H1 (cell line): Measurements from ENCODE around the gene CFAP97. TPM values are rescaled to one million over a fixed set of nuclear protein-coding genes. Genes with fewer than 3 reads are reported as not detected.

Experiments
- CTCF ChIA-PET: fragments of 300-600 bp; sonication (Branson Sonifier 250); formaldehyde crosslinking; loops from one replicate; lab custom pipeline; 2021; ENCODE audit not compliant: partially characterized antibody; lab: Charles Lee
- POLR2A ChIA-PET: fragments of 300-600 bp; sonication (Branson Sonifier 250); formaldehyde crosslinking; loops from one replicate; lab custom pipeline; 2021; ENCODE audit warnings: inconsistent platforms; ENCODE audit not compliant: partially characterized antibody; lab: Charles Lee
- DNase-seq, 2 experiments: peaks; one replicate each; pipeline versions ENCODE4 v3.0.0 to v3.0.0-alpha.2; 2010 to 2022; ENCODE audit warnings: low spot score in 2 of 2, low read depth in 1 of 2, mixed read lengths in 1 of 2
- FAIRE-seq: peaks from 2 replicates; lab custom pipeline; 2011; peaks lifted over from hg19 to GRCh38; lab: Jason Lieb, UNC
- H2AFZ ChIP-seq: 2 replicates; pipeline ENCODE4 v1.8.1; 2012; ENCODE audit warnings: low read length, inconsistent platforms
- H2AK5ac ChIP-seq: 2 replicates; pipeline ENCODE4 v1.6.1; 2013; ENCODE audit warnings: low read depth, low read length
- H2BK120ac ChIP-seq: replicated peaks from 2 replicates; pipeline ENCODE3; 2013; ENCODE audit warnings: low read depth, low read length, inconsistent platforms
- H2BK12ac ChIP-seq: 2 replicates; pipeline ENCODE4 v1.6.1; 2013; ENCODE audit warnings: low read depth, low read length
- H2BK15ac ChIP-seq: 2 replicates; pipeline ENCODE4 v1.6.1; 2013; ENCODE audit warnings: low read length
- H2BK20ac ChIP-seq: 2 replicates; pipeline ENCODE4 v1.6.1; 2013; ENCODE audit warnings: low read length
- H2BK5ac ChIP-seq: 2 replicates; pipeline ENCODE4 v1.6.1; 2013; ENCODE audit warnings: low read depth, low read length
- H3K14ac ChIP-seq: 2 replicates; pipeline ENCODE4 v1.6.1; 2013; ENCODE audit warnings: inconsistent platforms; ENCODE audit not compliant: insufficient read length
- H3K18ac ChIP-seq: 2 replicates; pipeline ENCODE4 v1.6.1; 2013; ENCODE audit warnings: low read length; ENCODE audit errors: extremely low read depth
- H3K23ac ChIP-seq: 2 replicates; pipeline ENCODE4 v1.6.1; 2013; ENCODE audit warnings: inconsistent platforms; ENCODE audit not compliant: insufficient read length
- H3K23me2 ChIP-seq: 2 replicates; pipeline ENCODE4 v1.6.1; 2013; ENCODE audit warnings: low read depth, low read length
- H3K27ac ChIP-seq: 2 replicates; pipeline ENCODE4 v1.6.1; 2011; ENCODE audit warnings: low read depth, low read length, inconsistent platforms
- H3K27me3 ChIP-seq, 4 experiments: replicated peaks in 1 of 4; 1 replicate in 1 of 4; 2 replicates in 3 of 4; pipeline versions ENCODE4 v1.6.1 to v1.8.1; 2011 to 2013; ENCODE audit warnings: low read length in 3 of 4, mild to moderate bottlenecking in 3 of 4, inconsistent platforms in 2 of 4, mixed read lengths in 2 of 4, moderate library complexity in 1 of 4; ENCODE audit not compliant: control insufficient read depth in 3 of 4, insufficient read depth in 3 of 4; ENCODE audit errors: extremely low read depth in 1 of 4
- H3K36me3 ChIP-seq, 4 experiments: 2 replicates each; pipeline versions ENCODE4 v1.6.1 to v1.8.1; 2011 to 2013; ENCODE audit warnings: mild to moderate bottlenecking in 4 of 4, low read length in 3 of 4, moderate library complexity in 2 of 4, control low read depth in 1 of 4, inconsistent platforms in 1 of 4; ENCODE audit not compliant: insufficient read depth in 4 of 4, control insufficient read depth in 2 of 4
- H3K4ac ChIP-seq: replicated peaks from 2 replicates; pipeline ENCODE3; 2013; ENCODE audit warnings: low read length, low read depth, mixed read lengths, inconsistent platforms; ENCODE audit not compliant: insufficient read length
- H3K4me1 ChIP-seq, 4 experiments: replicated peaks in 1 of 4; 1 replicate in 1 of 4; 2 replicates in 3 of 4; pipeline versions ENCODE4 v1.6.1 to v1.8.1; 2011 to 2013; ENCODE audit warnings: low read length in 3 of 4, inconsistent platforms in 2 of 4, mixed read lengths in 1 of 4; ENCODE audit not compliant: insufficient read depth in 4 of 4, control insufficient read depth in 3 of 4
- H3K4me2 ChIP-seq, 2 experiments: 2 replicates each; pipeline versions ENCODE4 v1.6.1 to v1.8.1; 2011 to 2013; ENCODE audit warnings: low read depth in 2 of 2, low read length in 2 of 2, control low read depth in 1 of 2, inconsistent platforms in 1 of 2, mild to moderate bottlenecking in 1 of 2; ENCODE audit not compliant: insufficient read depth in 1 of 2
- H3K4me3 ChIP-seq, 4 experiments: fragments of 200-600, 300-600 bp in 1 of 4; sonication (generic), shearing (Covaris generic), sonication (Bioruptor Twin) in 1 of 4; 2 replicates each; pipeline versions ENCODE4 v1.5.1 to v1.8.1; 2011 to 2016; ENCODE audit warnings: low read length in 4 of 4, low read depth in 3 of 4, control low read depth in 2 of 4, inconsistent platforms in 2 of 4, mild to moderate bottlenecking in 2 of 4, mixed read lengths in 1 of 4, moderate library complexity in 1 of 4; ENCODE audit not compliant: insufficient read depth in 2 of 4; ENCODE audit errors: extremely low read depth in 1 of 4
- H3K56ac ChIP-seq: replicated peaks from 2 replicates; pipeline ENCODE3; 2013; ENCODE audit warnings: low read depth, mild to moderate bottlenecking, mixed read lengths, low read length, inconsistent platforms; ENCODE audit not compliant: insufficient read length
- H3K79me1 ChIP-seq: 2 replicates; pipeline ENCODE4 v1.6.1; 2013; ENCODE audit warnings: low read depth, low read length, control low read depth
- H3K79me2 ChIP-seq, 2 experiments: 2 replicates each; pipeline versions ENCODE4 v1.6.1 to v1.8.1; 2012 to 2013; ENCODE audit warnings: low read length in 2 of 2, mild to moderate bottlenecking in 2 of 2, inconsistent platforms in 1 of 2; ENCODE audit not compliant: insufficient read depth in 2 of 2, control insufficient read depth in 1 of 2
- H3K9ac ChIP-seq, 4 experiments: replicated peaks in 1 of 4; 1 replicate in 1 of 4; 2 replicates in 3 of 4; pipeline versions ENCODE4 v1.6.1 to v1.8.1; 2011 to 2013; ENCODE audit warnings: low read depth in 3 of 4, low read length in 3 of 4, control low read depth in 2 of 4, mild to moderate bottlenecking in 2 of 4, moderate library complexity in 2 of 4, inconsistent platforms in 1 of 4; ENCODE audit errors: extremely low read depth in 1 of 4
- H3K9me3 ChIP-seq, 2 experiments: 2 replicates each; pipeline versions ENCODE4 v1.6.1 to v1.8.1; 2012 to 2013; ENCODE audit warnings: mild to moderate bottlenecking in 2 of 2, moderate library complexity in 2 of 2, control low read depth in 1 of 2, inconsistent platforms in 1 of 2, low read depth in 1 of 2, low read length in 1 of 2, mixed read lengths in 1 of 2; ENCODE audit not compliant: insufficient read depth in 2 of 2
- H4K20me1 ChIP-seq, 2 experiments: replicated peaks in 1 of 2; 2 replicates each; pipeline versions ENCODE3 to v1.8.1; 2011 to 2013; ENCODE audit warnings: inconsistent platforms in 2 of 2, low read length in 2 of 2, mild to moderate bottlenecking in 1 of 2; ENCODE audit not compliant: insufficient read depth in 2 of 2, control insufficient read depth in 1 of 2
- H4K5ac ChIP-seq: 2 replicates; pipeline ENCODE4 v1.6.1; 2013; ENCODE audit warnings: low read length, low read depth, mixed read lengths, inconsistent platforms; ENCODE audit not compliant: insufficient read length
- H4K8ac ChIP-seq: 2 replicates; pipeline ENCODE4 v1.8.0; 2013; ENCODE audit warnings: mild to moderate bottlenecking, moderate library complexity, low read length, inconsistent platforms; ENCODE audit not compliant: insufficient read depth; ENCODE audit errors: extremely low read depth
- H4K91ac ChIP-seq: replicated peaks from 2 replicates; pipeline ENCODE3; 2013; ENCODE audit warnings: low read length, mixed read lengths, inconsistent platforms; ENCODE audit not compliant: insufficient read length
- BRCA1 ChIP-seq: IDR thresholded peaks from 2 replicates; pipeline ENCODE4 v1.6.1; 2012; ENCODE audit warnings: low read depth, low read length, improper control_type of control experiment
- EZH2 ChIP-seq: fragments of 200-600 bp; sonication (generic); IDR thresholded peaks from 2 replicates; pipeline ENCODE4 v1.7.1; 2012; ENCODE audit warnings: low read depth, mild to moderate bottlenecking, moderate library complexity, low read length, inconsistent platforms; ENCODE audit not compliant: severe bottlenecking
- RFX5 ChIP-seq: IDR thresholded peaks from 2 replicates; pipeline ENCODE4 v1.6.1; 2011; ENCODE audit warnings: low read depth, low read length, improper control_type of control experiment, borderline replicate concordance
- SIN3A ChIP-seq, 2 experiments: IDR thresholded peaks in 1 of 2; conservative IDR thresholded peaks in 1 of 2; 2 replicates each; pipeline ENCODE4 v1.6.1; 2011 to 2012; ENCODE audit warnings: low read length in 2 of 2, improper control_type of control experiment in 1 of 2, low read depth in 1 of 2, mild to moderate bottlenecking in 1 of 2
- SP4 ChIP-seq: IDR thresholded peaks from 2 replicates; pipeline ENCODE4 v1.6.1; 2012; ENCODE audit warnings: low read length, inconsistent platforms
- SUZ12 ChIP-seq: fragments of 200-600 bp; sonication (generic); IDR thresholded peaks from 2 replicates; pipeline ENCODE4 v1.6.1; 2012; ENCODE audit warnings: mild to moderate bottlenecking, inconsistent platforms, low read length, moderate library complexity, mixed read lengths
- TBP ChIP-seq: IDR thresholded peaks from 2 replicates; pipeline ENCODE4 v1.6.1; 2011; ENCODE audit warnings: low read depth, low read length, improper control_type of control experiment
- ZNF274 ChIP-seq: IDR thresholded peaks from 2 replicates; pipeline ENCODE4 v1.7.0; 2012; ENCODE audit warnings: low read length, borderline replicate concordance; ENCODE audit errors: extremely low read depth
- WGBS, 2 experiments: shearing (Covaris generic) in 1 of 2; methylation state at CpG; one replicate each; pipeline versions ENCODE4 v1.1.6 to v1.1.7; 2013 to 2015; ENCODE audit warnings: low lambda C conversion rate in 2 of 2, mixed read lengths in 2 of 2, inconsistent platforms in 1 of 2, low coverage in 1 of 2, missing lambda C conversion rate in 1 of 2; ENCODE audit not compliant: insufficient replicate concordance in 2 of 2, insufficient coverage in 1 of 2, insufficient read length in 1 of 2; ENCODE audit errors: extremely low coverage in 1 of 2, missing lambda C conversion rate in 1 of 2; 5-methylcytosine and 5-hydroxymethylcytosine counted together
- polyA plus RNA-seq, 7 experiments: library from polyadenylated mRNA; depleted of rRNA in 3 of 7; stranded (reverse) in 5 of 7; unstranded in 2 of 7; fragments of >200 nt in 5 of 7; fragments of 200-250 nt in 2 of 7; gene quantifications; 1 replicate in 5 of 7; 2 replicates in 1 of 7; 4 replicates in 1 of 7; pipeline versions ENCODE4 v1.2.1 to v1.2.3, GENCODE V29; 2011 to 2013; ENCODE audit warnings: missing spikeins in 2 of 7, mixed read lengths in 2 of 7
- total RNA-seq: library from RNA; stranded (reverse); fragmentation: NEBNext Ultra II Directional; extraction: Animal tissue kit (Norgen Biotek cat#: 25700); gene quantifications from 2 replicates; pipeline ENCODE4 v1.2.1, GENCODE V29; 2021

CFAP97 gene
- total and polyA plus RNA-seq, 2 of the 8 experiments (the other 6 are each of a cell fraction or from before 2014, with no cell fraction given), result 9.2 to 40.4 TPM

DNA sequence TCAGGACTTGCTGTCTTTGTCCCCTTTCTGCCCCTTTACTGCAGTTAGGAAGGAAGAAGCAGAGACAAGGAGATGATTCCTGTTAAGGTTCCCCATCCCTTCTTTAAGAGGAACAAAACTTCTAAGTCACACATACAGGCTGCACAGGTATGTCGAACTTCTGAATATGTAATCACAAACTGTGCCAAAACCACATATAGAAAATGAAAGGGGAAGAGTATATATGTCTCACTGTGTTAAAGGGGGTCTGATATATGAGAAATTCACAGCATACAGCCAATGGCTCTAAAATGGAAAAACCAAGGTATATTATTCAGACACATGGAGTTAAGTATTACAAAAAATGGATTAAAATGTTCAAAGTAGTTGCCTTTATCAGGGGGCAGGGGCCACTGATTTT is 11.7 kb downstream of the CFAP97 start:
- no peak overlapping the region for H2BK15ac ChIP-seq
- peaks cover 0 to 17% (median 7%) of the 10 kb centered on the region in 4 experiments; a peak in 5 of 8 replicates for H3K36me3 ChIP-seq
- H3K79me2 ChIP-seq, result peaks cover 0 to 21% of the 10 kb centered on the region in 2 experiments; a peak in 3 of 4 replicates
- H2AK5ac ChIP-seq, result no peak overlapping the region
- no peak overlapping the region for H2AFZ ChIP-seq
- no peak overlapping the region for H3K4ac ChIP-seq
- no peaks in the 10 kb centered on the region for H3K27me3 ChIP-seq
- H4K20me1 ChIP-seq, result no peaks in the 10 kb centered on the region
- H3K9me3 ChIP-seq, result no peaks in the 10 kb centered on the region
- TF ChIP-seq ZNF274 (no peak), RFX5 (no peak), SP4 (no peak), SIN3A (conservative IDR thresholded peaks at IDR 0.05 in 1 of 2, IDR thresholded peaks at IDR 0.05 in 1 of 2; ENCODE audit: low read depth in 1 of 2, low read length in 2 of 2) (no peak), EZH2 (no peak), TBP (no peak), SUZ12 (no peak), BRCA1 (no peak)
- TF ChIP-seq, all 59 proteins: peak for 0
- Histone ChIP-seq H3K23me2 (no peaks in the 10 kb centered on the region), H4K91ac (no peak overlapping the region), H2BK120ac (no peak overlapping the region), H3K27ac (no peak overlapping the region), H3K4me1 (no peaks in the 10 kb centered on the region), H2BK20ac (no peak overlapping the region), H3K9ac (no peak overlapping the region), H4K5ac (no peak overlapping the region), H4K8ac (no peak overlapping the region), H3K79me1 (no peaks in the 10 kb centered on the region; the same call in 1 of the 2 replicates), H3K14ac (no peak overlapping the region), H3K18ac (no peak overlapping the region), H3K56ac (no peak overlapping the region), H2BK5ac (no peak overlapping the region; the same call in 1 of the 2 replicates), H3K4me3 (no peak overlapping the region), H3K23ac (no peak overlapping the region), H3K4me2 (no peak overlapping the region), H2BK12ac (no peak overlapping the region)
- DNase-seq, result no peak
- ChIA-PET CTCF (interaction anchor here (7.8 kb wide), 1 partner anchor 7 kb away, joined by 55 read pairs; no protein-coding TSS in a partner anchor), POLR2A (no interaction called here)
- no peak for FAIRE-seq
- WGBS, 2 experiments, result 92% methylated on average over 1 of the region's 1 CpG; no CpG with 5 or more reads in 1 of the 2 experiments
